Naive thymus-derived CD8-positive, alpha-beta T cell (primary cell): ENCODE measurements around the gene SARS2. TPM values are rescaled to one million over a fixed set of nuclear protein-coding genes. Genes with fewer than 3 reads are reported as not detected.
"Not testable (repeated sequence)": the region's sequence is repeated elsewhere in the genome, so short reads cannot be mapped to it uniquely, and the experiment has no call there.

Source experiments
- ATAC-seq, 2 donors: fragments of 150-1000 bp; cut with Tn5 transposase in 1 of 2; sonication (Bioruptor Pico), chemical (Tn5 transposase) in 1 of 2; 1 replicate in 1 of 2; 2 replicates in 1 of 2; pipeline ENCODE4 v1.10.0; 2021; ENCODE audit warnings: mild to moderate bottlenecking in 2 of 2, moderate library complexity in 2 of 2
- POLR2A ChIA-PET: fragments of 350-600 bp; sonication (Branson Sonifier 250); formaldehyde crosslinking; loops from one replicate; lab custom pipeline; 2021; ENCODE audit warnings: antibody characterized with exemption; lab: Charles Lee
- DNase-seq, 10 donors: peaks; one replicate each; pipeline versions ENCODE4 v3.0.0 to v3.0.0-alpha.2; 2020 to 2022
- H3K27ac Mint-ChIP-seq, 10 donors: one replicate each; pipeline ENCODE4 v1.8.0; 2020 to 2022; ENCODE audit warnings: mild to moderate bottlenecking in 10 of 10, mixed read lengths in 10 of 10, moderate library complexity in 4 of 10, inconsistent platforms in 1 of 10
- H3K27me3 Mint-ChIP-seq, 5 donors: one replicate each; pipeline ENCODE4 v1.8.0; 2021 to 2022; ENCODE audit warnings: mixed read lengths in 5 of 5
- H3K36me3 Mint-ChIP-seq, 3 donors: one replicate each; pipeline ENCODE4 v1.8.0; 2020 to 2022; ENCODE audit warnings: mixed read lengths in 3 of 3, mild to moderate bottlenecking in 2 of 3, inconsistent platforms in 1 of 3
- H3K4me1 Mint-ChIP-seq, 4 donors: one replicate each; pipeline ENCODE4 v1.8.0; 2021 to 2022; ENCODE audit warnings: mixed read lengths in 4 of 4
- H3K4me3 Mint-ChIP-seq, 10 donors: one replicate each; pipeline ENCODE4 v1.8.0; 2020 to 2022; ENCODE audit warnings: mild to moderate bottlenecking in 10 of 10, mixed read lengths in 10 of 10, moderate library complexity in 6 of 10, inconsistent platforms in 1 of 10
- H3K9me3 Mint-ChIP-seq, 9 donors: one replicate each; pipeline ENCODE4 v1.8.0; 2020 to 2022; ENCODE audit warnings: mixed read lengths in 9 of 9, mild to moderate bottlenecking in 3 of 9, inconsistent platforms in 1 of 9, moderate library complexity in 1 of 9
- polyA plus RNA-seq, 3 donors: library from polyadenylated mRNA; unstranded; fragments of 300-500 nt; fragmentation: Illumina TruSeq; gene quantifications; one replicate each; pipeline ENCODE4 v1.2.3, GENCODE V29; 2021
- total RNA-seq, 8 experiments: library from RNA in 2 of 8; stranded (reverse) in 2 of 8; gene quantifications; one replicate each; pipeline ENCODE4 v1.2.3 and lab custom pipeline; 2021 to 2026

SARS2 gene
- total and polyA plus RNA-seq, 5 experiments from 2014 or later = 8.8 to 31.8 (median 14.9) TPM

DNA sequence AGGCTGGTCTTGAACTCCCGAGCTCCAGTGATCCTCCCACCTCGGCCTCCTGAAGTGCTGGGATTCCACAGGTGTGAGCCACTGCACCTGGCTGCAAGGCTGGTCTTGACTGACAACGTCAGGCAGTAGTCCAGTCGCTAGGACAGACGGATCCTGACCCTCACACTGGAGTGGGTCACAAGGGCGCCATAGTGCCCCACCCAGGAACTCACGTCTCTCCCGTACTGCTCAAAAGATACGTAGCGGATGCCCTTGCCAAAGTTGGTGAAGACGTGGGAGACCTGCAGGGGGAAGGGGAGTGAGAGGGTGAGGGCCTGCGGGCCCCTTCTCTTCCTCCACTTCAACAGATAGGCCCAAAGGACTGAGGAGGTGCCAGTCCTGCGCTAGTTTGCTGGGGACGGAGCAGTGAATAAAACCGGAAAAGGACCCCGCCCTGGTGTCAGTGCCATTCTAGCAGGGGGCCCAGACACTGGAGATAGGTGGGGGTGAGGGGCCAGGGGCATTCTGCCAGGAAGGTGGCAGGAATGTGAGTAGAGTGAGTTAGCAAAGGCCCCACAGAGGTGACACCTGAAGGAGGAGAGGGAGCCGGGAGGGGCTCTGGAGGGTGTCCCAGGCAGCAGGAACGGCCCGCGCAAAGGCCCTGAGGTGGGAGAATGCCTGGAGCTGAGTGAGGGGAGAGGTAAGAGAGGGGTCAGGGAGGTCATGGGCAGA, 12.1 kb upstream of the SARS2 start:
- ATAC-seq = no peak
- POLR2A ChIA-PET = interaction anchor here (0.7 kb wide), 1 partner anchor 10 kb away, joined by 6 read pairs; no protein-coding TSS in a partner anchor
- Mint-ChIP-seq H3K4me1 (peaks cover 8 to 12% (median 9%) of the 10 kb centered on the region in 4 donors), H3K9me3 (peaks cover 0 to 8% (median 0%) of the 10 kb centered on the region in 9 donors), H3K4me3 (no peak overlapping the region), H3K27ac (no peak overlapping the region), H3K27me3 (peaks cover 0 to 7% (median 4%) of the 10 kb centered on the region in 5 donors), H3K36me3 (peaks cover 0 to 4% (median 0%) of the 10 kb centered on the region in 3 donors)
- DNase-seq = no peak

DNA sequence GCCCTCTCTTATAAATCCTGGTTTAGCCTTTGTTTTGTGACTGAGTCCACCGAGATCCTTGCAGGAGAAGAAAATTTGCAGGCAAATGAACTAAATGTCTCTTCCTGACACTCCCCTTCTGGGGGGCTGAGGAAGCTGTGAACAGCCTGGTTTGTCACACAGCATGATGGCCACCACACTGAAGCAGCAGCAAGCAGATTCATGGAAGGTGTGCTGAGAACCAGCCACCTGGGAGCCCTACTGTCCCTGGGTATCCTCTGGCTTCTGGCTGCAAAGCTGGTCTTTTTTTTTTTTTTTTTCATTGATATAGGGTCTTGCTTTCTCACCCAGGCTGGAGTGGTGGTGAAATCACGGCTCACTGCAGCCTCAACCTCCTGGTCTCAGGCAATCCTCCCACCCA, 11.4 kb upstream of the SARS2 start:
- Mint-ChIP-seq H3K27ac (no peak overlapping the region), H3K36me3 (peaks cover 0 to 4% (median 0%) of the 10 kb centered on the region in 3 donors), H3K4me3 (peak overlapping the region in 2 of 10 donors; percentile 6 to 49), H3K9me3 (peaks cover 0 to 8% (median 0%) of the 10 kb centered on the region in 9 donors), H3K4me1 (peaks cover 8 to 12% (median 9%) of the 10 kb centered on the region in 4 donors), H3K27me3 (peaks cover 0 to 7% (median 2%) of the 10 kb centered on the region in 5 donors)
- no peak for DNase-seq
- ATAC-seq = no peak
- POLR2A ChIA-PET = interaction anchor here (0.7 kb wide), 1 partner anchor 10 kb away, joined by 6 read pairs; no protein-coding TSS in a partner anchor

DNA sequence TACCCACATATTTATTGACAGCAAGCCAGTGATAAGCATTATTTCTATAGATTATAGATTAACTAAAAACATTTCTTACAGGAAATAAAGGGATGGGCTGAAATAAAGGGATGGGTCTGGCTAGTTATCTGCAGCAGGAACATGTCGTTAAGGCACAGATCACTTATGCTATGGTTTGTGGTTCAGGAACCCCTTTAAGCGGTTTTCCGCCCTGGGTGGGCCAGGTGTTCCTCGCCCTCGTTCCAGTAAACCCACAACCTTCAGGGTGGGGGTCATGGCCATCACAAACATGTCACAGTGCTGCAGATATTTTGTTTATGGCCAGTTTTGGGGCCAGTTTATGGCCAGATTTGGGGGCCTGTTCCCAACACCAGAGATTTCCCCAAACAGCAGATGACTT, 10.9 kb upstream of the SARS2 start:
- peak overlapping the region in 2 of 10 donors; percentile 6 to 49 for H3K4me3 Mint-ChIP-seq
- DNase-seq, H3K27me3 Mint-ChIP-seq, ATAC-seq, H3K9me3 Mint-ChIP-seq, H3K36me3 Mint-ChIP-seq: not testable (repeated sequence)
- peak overlapping the region in 1 of 10 donors; percentile 34 for H3K27ac Mint-ChIP-seq
- peaks cover 7 to 12% (median 9%) of the 10 kb centered on the region in 4 donors for H3K4me1 Mint-ChIP-seq
- POLR2A ChIA-PET = interaction anchor here (0.7 to 1.4 kb wide), 2 partner anchors 9 to 11 kb away, joined by 5 to 6 read pairs; partner anchors contain the start of genes MRPS12 and SARS2

DNA sequence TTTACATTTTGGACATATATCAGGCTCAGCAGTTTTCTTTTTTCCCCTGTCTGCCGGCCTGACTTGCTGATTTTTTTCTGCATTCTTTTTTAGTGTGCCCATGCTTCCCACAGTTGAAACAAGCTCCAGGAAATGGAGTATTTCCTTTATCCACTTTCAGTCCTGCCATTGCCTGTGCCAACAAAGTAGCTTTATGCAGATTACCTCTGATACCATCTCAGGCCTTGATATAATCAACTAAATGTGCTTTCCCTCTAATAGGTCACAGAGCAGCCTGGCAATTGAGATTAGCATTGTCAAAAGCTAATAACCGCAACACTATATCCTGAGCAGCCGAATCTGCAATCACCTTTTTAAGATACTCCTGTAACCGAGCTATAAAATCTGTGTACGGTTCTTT, 9.4 kb upstream of the SARS2 start:
- Mint-ChIP-seq H3K27me3 (peaks cover 0 to 7% (median 2%) of the 10 kb centered on the region in 5 donors), H3K36me3 (peaks cover 0 to 9% (median 4%) of the 10 kb centered on the region in 3 donors), H3K4me1 (peaks cover 7 to 12% (median 9%) of the 10 kb centered on the region in 4 donors), H3K9me3 (peaks cover 0 to 17% (median 4%) of the 10 kb centered on the region in 9 donors), H3K27ac (no peak overlapping the region), H3K4me3 (no peak overlapping the region)
- no peak for ATAC-seq
- no peak for DNase-seq
- POLR2A ChIA-PET = interaction anchor here (1.4 kb wide), 1 partner anchor 10 kb away, joined by 5 read pairs; the partner anchor contains the start of genes MRPS12 and SARS2

DNA sequence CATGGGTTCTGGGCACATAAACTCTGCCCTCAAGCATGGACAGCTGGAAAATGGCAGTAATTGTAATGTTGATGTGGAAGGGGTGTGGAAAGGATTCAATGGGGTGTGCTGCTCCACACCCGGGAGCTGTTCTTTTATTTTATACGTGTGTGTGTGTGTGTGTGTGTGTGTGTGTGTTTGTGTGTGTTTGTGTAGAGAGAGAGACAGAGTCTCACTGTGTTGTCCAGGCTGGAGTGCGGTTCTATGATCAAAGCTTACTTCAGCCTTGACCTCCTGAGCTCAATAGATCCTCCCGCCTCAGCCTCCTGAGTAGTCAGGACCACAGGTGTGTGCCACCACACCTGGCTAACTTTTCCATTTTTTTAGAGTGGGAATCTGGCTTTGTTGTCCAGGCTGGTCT, 3.0 kb upstream of the SARS2 start:
- Mint-ChIP-seq H3K4me3 (peak overlapping the region in 1 of 10 donors; percentile 34), H3K36me3 (peaks cover 0 to 29% (median 24%) of the 10 kb centered on the region in 3 donors), H3K4me1 (peaks cover 13 to 46% (median 33%) of the 10 kb centered on the region in 4 donors), H3K27me3 (no peaks in the 10 kb centered on the region), H3K9me3 (peaks cover 0 to 15% (median 4%) of the 10 kb centered on the region in 9 donors), H3K27ac (peak overlapping the region in 1 of 10 donors; percentile 0)
- DNase-seq (no peak), ATAC-seq (no peak)
- POLR2A ChIA-PET = interaction anchor here (0.6 to 1.5 kb wide), 5 partner anchors 9 to 315 kb away, joined by 3 to 4 read pairs (median 3); partner anchors contain the start of gene EIF3K

DNA sequence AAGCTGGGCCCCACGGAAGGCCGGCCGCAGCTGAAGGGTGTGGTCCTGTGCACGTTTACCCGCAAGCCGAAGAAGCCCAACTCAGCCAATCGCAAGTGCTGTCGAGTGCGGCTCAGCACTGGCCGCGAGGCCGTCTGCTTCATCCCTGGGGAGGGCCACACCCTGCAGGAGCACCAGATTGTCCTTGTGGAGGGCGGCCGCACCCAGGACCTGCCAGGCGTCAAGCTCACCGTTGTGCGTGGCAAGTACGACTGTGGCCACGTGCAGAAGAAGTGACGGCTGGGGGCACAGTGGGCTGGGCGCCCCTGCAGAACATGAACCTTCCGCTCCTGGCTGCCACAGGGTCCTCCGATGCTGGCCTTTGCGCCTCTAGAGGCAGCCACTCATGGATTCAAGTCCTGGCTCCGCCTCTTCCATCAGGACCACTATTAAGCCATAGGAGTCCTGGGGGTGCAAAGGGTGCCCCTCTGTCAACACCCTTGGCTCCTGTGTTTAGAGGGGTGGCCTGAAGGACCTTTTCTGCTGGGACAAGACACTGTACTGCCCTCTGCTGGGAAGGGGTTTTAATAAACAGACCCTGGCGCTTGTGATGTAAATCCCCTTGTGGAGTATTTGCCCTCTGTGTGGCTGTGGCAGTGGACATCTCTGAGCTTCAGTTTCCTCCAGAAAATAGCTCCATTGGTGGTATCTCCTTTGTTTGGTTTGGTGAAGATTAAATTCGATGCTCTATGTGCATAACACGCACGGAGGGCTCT, 2.0 kb upstream of the SARS2 start:
- H3K36me3 Mint-ChIP-seq = peaks cover 0 to 35% (median 24%) of the 10 kb centered on the region in 3 donors
- ATAC-seq (no peak), DNase-seq (peak in 5 of 10 donors; percentile 24 to 40 (median 30))
- no peaks in the 10 kb centered on the region for H3K27me3 Mint-ChIP-seq
- peaks cover 0 to 15% (median 4%) of the 10 kb centered on the region in 9 donors for H3K9me3 Mint-ChIP-seq
- H3K4me3 Mint-ChIP-seq = peak overlapping the region; percentile 22 to 98 (median 49)
- peak overlapping the region in 6 of 10 donors; percentile 37 to 99 (median 64) for H3K27ac Mint-ChIP-seq
- POLR2A ChIA-PET = interaction anchor here (0.6 to 1.1 kb wide), 6 partner anchors 9 to 601 kb away, joined by 3 to 9 read pairs (median 4); partner anchors contain the start of gene FAM98C
- peaks cover 14 to 48% (median 39%) of the 10 kb centered on the region in 4 donors for H3K4me1 Mint-ChIP-seq

DNA sequence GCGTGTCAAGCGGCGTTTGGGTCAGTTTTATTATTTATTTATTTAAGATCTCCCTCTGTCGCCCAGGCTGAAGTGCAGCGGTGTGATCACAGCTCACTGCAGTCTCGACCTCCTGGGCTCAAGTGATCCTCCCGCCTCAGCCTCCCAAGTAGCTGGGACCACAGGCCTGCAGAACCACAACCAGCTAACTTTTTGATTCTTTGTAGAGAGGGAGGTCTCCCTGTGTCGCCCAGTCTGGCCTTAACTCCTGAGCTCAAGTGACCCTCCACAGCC, 894 bp upstream of the SARS2 start:
- H3K4me1 Mint-ChIP-seq = peaks cover 14 to 48% (median 40%) of the 10 kb centered on the region in 4 donors
- ATAC-seq (no peak), DNase-seq (no peak)
- POLR2A ChIA-PET = interaction anchor here (1.1 to 2.3 kb wide), 4 partner anchors 31 to 528 kb away, joined by 3 to 12 read pairs (median 8); partner anchors contain the start of genes FAM98C, NFKBIB and SIRT2
- H3K4me3 Mint-ChIP-seq = peak overlapping the region; percentile 96 to 99 (median 98)
- H3K27ac Mint-ChIP-seq = peak overlapping the region; percentile 95 to 100 (median 100)
- no peaks in the 10 kb centered on the region for H3K27me3 Mint-ChIP-seq
- peaks cover 0 to 15% (median 4%) of the 10 kb centered on the region in 9 donors for H3K9me3 Mint-ChIP-seq
- peaks cover 0 to 36% (median 24%) of the 10 kb centered on the region in 3 donors for H3K36me3 Mint-ChIP-seq

DNA sequence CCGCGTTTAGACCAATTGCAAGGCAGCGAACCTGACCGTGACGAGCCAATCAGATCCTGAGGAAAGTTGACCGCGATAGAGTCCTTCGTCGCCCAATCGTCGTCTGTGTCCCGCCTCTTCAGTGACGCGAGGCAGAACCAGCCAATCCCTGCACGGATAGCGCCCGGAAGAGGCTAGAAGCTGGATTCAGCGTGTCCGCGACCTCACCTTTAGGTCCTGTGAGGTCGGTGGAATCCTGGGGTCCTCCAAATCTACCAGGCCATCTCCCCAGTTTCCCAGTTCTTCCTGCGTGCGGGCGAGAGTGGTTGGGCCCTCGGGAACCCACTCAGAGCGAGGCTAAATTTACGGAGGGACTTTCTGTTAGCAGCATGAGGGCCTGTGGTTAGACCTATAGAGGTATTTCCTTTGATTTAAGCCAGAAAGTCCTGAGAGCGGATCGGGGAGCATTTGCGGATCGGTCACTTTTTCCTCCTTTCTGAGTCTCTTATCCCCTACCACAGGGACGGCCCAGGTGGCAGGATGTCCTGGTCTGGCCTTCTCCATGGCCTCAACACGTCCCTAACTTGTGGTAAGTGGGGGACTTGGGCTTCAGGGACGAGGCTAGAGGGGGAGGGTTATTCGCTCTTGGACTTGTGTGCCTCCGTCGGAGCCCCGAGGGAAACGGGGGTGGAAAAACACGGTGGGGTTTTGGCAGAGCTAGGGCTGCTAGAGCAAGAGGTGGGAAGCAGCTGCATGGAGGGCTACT, 385 bp upstream of the SARS2 start, which contains the start of gene MRPS12:
Gene MRPS12, plus strand, starts transcription at position 169 of the 745 bp plus-strand sequence. Its CDS starts 351 bp downstream, at position 520.
- POLR2A ChIA-PET = interaction anchor here (0.5 to 2.3 kb wide), 16 partner anchors 10 to 1374 kb away, joined by 3 to 23 read pairs (median 6); partner anchors contain the start of genes EIF3K, FAM98C, HNRNPL and MAP4K1
- Mint-ChIP-seq H3K4me1 (peaks cover 14 to 48% (median 40%) of the 10 kb centered on the region in 4 donors), H3K4me3 (peak within 1 kb of the TSS; percentile 96 to 99 (median 98)), H3K27ac (peak within 1 kb of the TSS; percentile 95 to 100 (median 100)), H3K9me3 (peaks cover 0 to 14% (median 1%) of the 10 kb centered on the region in 9 donors), H3K36me3 (peaks cover 0 to 41% (median 24%) of the 10 kb centered on the region in 3 donors), H3K27me3 (no peaks in the 10 kb centered on the region)
- peak; percentile 94 for ATAC-seq
- peak in 9 of 10 donors; percentile 91 to 99 (median 98) for DNase-seq

DNA sequence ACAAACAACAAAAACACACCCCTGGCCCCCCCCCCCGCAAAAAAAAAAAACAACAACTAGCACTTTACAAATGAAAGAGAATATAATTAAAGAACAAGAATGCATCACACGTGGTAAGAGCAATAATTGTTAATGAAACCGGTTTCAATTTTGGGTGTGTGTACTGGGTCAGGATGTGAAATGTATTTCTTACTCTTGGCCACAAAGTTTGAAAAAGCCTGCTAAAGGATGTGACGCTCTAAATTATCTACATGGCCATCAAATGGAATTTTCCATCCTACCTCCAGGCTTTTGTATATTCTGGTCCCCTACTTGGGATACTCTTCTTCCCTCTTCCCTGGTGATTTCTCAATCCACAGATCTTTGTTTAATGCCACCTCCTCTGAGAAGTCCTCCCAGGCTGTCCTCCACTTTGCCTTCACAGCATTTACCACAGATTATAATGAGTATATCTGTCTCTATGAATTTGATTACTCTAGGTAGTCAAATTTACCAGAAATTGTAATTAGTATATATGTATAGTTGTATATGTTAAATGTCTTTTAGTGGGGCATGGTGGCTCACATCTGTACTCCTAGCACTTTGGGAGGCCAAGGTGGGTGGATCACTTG, 2.1 kb downstream of the SARS2 start:
- Mint-ChIP-seq H3K4me3 (peak overlapping the region in 6 of 10 donors; percentile 7 to 60 (median 27)), H3K4me1 (peaks cover 12 to 54% (median 40%) of the 10 kb centered on the region in 4 donors), H3K27ac (peak overlapping the region in 7 of 10 donors; percentile 6 to 99 (median 51)), H3K27me3 (no peaks in the 10 kb centered on the region), H3K36me3 (peaks cover 0 to 50% (median 16%) of the 10 kb centered on the region in 3 donors), H3K9me3 (no peaks in the 10 kb centered on the region)
- DNase-seq = peak in 1 of 10 donors; percentile 26
- no peak for ATAC-seq
- POLR2A ChIA-PET = no interaction called here

DNA sequence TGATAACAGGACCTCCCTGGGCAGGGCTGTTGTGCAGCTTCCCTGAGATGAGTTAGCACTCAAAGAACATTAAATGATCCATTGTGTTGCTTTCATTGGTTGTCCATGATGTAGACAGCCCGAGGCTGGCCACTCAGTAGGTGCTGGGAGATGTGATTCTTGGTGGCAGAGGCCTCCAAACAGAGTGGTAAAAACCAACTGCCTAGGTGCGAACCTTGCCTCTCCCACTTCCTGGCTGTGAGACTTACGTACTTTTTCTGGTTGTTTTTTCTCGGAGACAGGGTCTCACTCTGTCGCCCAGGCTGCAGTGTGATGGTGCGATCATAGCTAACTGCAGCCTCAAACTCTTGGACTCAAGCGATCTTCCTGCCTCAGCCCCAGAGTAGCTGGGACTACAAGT, 6.2 kb downstream of the SARS2 start:
- peaks cover 5 to 52% (median 19%) of the 10 kb centered on the region in 3 donors for H3K36me3 Mint-ChIP-seq
- POLR2A ChIA-PET = interaction anchor here (0.6 to 1.1 kb wide), 2 partner anchors 10 to 184 kb away, joined by 3 to 5 read pairs; no protein-coding TSS in a partner anchor
- peak overlapping the region in 5 of 10 donors; percentile 43 to 94 (median 51) for H3K27ac Mint-ChIP-seq
- no peaks in the 10 kb centered on the region for H3K27me3 Mint-ChIP-seq
- ATAC-seq = no peak
- H3K4me1 Mint-ChIP-seq = peaks cover 2 to 27% (median 10%) of the 10 kb centered on the region in 4 donors
- H3K9me3 Mint-ChIP-seq = no peaks in the 10 kb centered on the region
- DNase-seq = peak in 2 of 10 donors; percentile 6 to 52
- H3K4me3 Mint-ChIP-seq = peak overlapping the region in 1 of 10 donors; percentile 62

DNA sequence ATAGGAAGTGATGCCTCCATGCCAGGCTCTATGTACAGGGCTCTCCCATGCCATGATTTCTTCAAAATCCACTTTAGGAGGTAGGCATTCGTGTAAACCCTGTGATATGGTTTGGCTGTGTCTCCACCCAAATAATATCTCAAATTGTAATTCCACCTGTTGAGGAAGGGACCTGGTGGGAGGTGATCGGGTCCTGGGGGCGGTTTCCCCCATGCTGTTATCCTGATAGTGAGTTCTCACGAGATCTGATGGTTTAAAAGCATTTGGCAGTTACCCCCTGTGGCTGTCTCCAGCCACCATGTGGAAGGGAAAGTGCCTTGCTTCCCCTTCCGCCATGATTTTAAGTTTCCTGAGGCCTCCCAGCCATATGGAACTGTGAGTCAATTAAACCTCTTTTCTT, 8.1 kb downstream of the SARS2 start:
- no peak for ATAC-seq
- no peak overlapping the region for H3K4me3 Mint-ChIP-seq
- no peaks in the 10 kb centered on the region for H3K9me3 Mint-ChIP-seq
- POLR2A ChIA-PET = no interaction called here
- H3K27ac Mint-ChIP-seq = no peak overlapping the region
- peaks cover 5 to 45% (median 19%) of the 10 kb centered on the region in 3 donors for H3K36me3 Mint-ChIP-seq
- H3K27me3 Mint-ChIP-seq = no peaks in the 10 kb centered on the region
- peak in 1 of 10 donors; percentile 2 for DNase-seq
- H3K4me1 Mint-ChIP-seq = peaks cover 0 to 14% (median 3%) of the 10 kb centered on the region in 4 donors
